ENCODE data around the gene CABCOCO1.

Gene CABCOCO1

GRCh38 chr10:61805091-61805490, 142.4 kb downstream of the CABCOCO1 start:
- H3K27ac ChIP-seq (ENCODE audit: low read depth, low read length): no peak overlapping the region
- H3K4me3 ChIP-seq (ENCODE audit: low read depth in 1 of 2, low read length in 2 of 2): no peak overlapping the region
- H3K36me3 ChIP-seq (ENCODE audit: insufficient read depth, low read length): no peaks in the 10 kb centered on the region
- no peaks in the 10 kb centered on the region for H3K27me3 ChIP-seq (ENCODE audit: control insufficient read depth in 1 of 2, insufficient read depth in 2 of 2, low read length in 2 of 2)
- no peak overlapping the region for H3K9ac ChIP-seq (ENCODE audit: low read length)
- no peaks in the 10 kb centered on the region for H3K4me1 ChIP-seq (ENCODE audit: insufficient read depth, low read length)
- H3K9me3 ChIP-seq (ENCODE audit: low read length): no peaks in the 10 kb centered on the region

- H3K9ac ChIP-seq (ENCODE audit: low read length): no peak overlapping the region
- no peak overlapping the region for H3K27ac ChIP-seq (ENCODE audit: low read depth, low read length)
- no peaks in the 10 kb centered on the region for H3K36me3 ChIP-seq (ENCODE audit: insufficient read depth, low read length)
- H3K4me3 ChIP-seq (ENCODE audit: low read depth in 1 of 2, low read length in 2 of 2): no peak overlapping the region
- H3K9me3 ChIP-seq (ENCODE audit: low read length): no peaks in the 10 kb centered on the region
- no peaks in the 10 kb centered on the region for H3K27me3 ChIP-seq (ENCODE audit: control insufficient read depth in 1 of 2, insufficient read depth in 2 of 2, low read length in 2 of 2)
- no peaks in the 10 kb centered on the region for H3K4me1 ChIP-seq (ENCODE audit: insufficient read depth, low read length)
Observed at GRCh38 chr10:61810263-61810662, 147.5 kb downstream of the CABCOCO1 start.

GRCh38 chr10:61812052-61812721, 149.5 kb downstream of the CABCOCO1 start:
- H3K9ac ChIP-seq (ENCODE audit: low read length): no peak overlapping the region
- H3K27me3 ChIP-seq (ENCODE audit: control insufficient read depth in 1 of 2, insufficient read depth in 2 of 2, low read length in 2 of 2): no peaks in the 10 kb centered on the region
- no peaks in the 10 kb centered on the region for H3K36me3 ChIP-seq (ENCODE audit: insufficient read depth, low read length)
- H3K4me3 ChIP-seq (ENCODE audit: low read depth in 1 of 2, low read length in 2 of 2): no peak overlapping the region
- H3K4me1 ChIP-seq (ENCODE audit: insufficient read depth, low read length): no peaks in the 10 kb centered on the region
- no peaks in the 10 kb centered on the region for H3K9me3 ChIP-seq (ENCODE audit: low read length)
- H3K27ac ChIP-seq (ENCODE audit: low read depth, low read length): no peak overlapping the region

- Histone ChIP-seq H3K27me3 (ENCODE audit: control insufficient read depth in 1 of 2, insufficient read depth in 2 of 2, low read length in 2 of 2) (no peaks in the 10 kb centered on the region), H3K4me1 (ENCODE audit: insufficient read depth, low read length) (no peaks in the 10 kb centered on the region), H3K36me3 (ENCODE audit: insufficient read depth, low read length) (no peaks in the 10 kb centered on the region), H3K9me3 (ENCODE audit: low read length) (no peaks in the 10 kb centered on the region), H3K27ac (ENCODE audit: low read depth, low read length) (no peak overlapping the region), H3K9ac (ENCODE audit: low read length) (no peak overlapping the region), H3K4me3 (ENCODE audit: low read depth in 1 of 2, low read length in 2 of 2) (no peak overlapping the region)
Observed at GRCh38 chr10:61812920-61813319, 150.2 kb downstream of the CABCOCO1 start.

- Histone ChIP-seq H3K27ac (ENCODE audit: low read depth, low read length) (no peak overlapping the region), H3K9ac (ENCODE audit: low read length) (no peak overlapping the region), H3K9me3 (ENCODE audit: low read length) (no peaks in the 10 kb centered on the region), H3K4me3 (ENCODE audit: low read depth in 1 of 2, low read length in 2 of 2) (no peak overlapping the region), H3K36me3 (ENCODE audit: insufficient read depth, low read length) (no peaks in the 10 kb centered on the region), H3K27me3 (ENCODE audit: control insufficient read depth in 1 of 2, insufficient read depth in 2 of 2, low read length in 2 of 2) (no peaks in the 10 kb centered on the region), H3K4me1 (ENCODE audit: insufficient read depth, low read length) (no peaks in the 10 kb centered on the region)
Observed at GRCh38 chr10:61814160-61814559, 151.4 kb downstream of the CABCOCO1 start.

- Histone ChIP-seq H3K36me3 (ENCODE audit: insufficient read depth, low read length) (no peaks in the 10 kb centered on the region), H3K27ac (ENCODE audit: low read depth, low read length) (no peak overlapping the region), H3K27me3 (ENCODE audit: control insufficient read depth in 1 of 2, insufficient read depth in 2 of 2, low read length in 2 of 2) (no peaks in the 10 kb centered on the region), H3K9ac (ENCODE audit: low read length) (no peak overlapping the region), H3K4me1 (ENCODE audit: insufficient read depth, low read length) (no peaks in the 10 kb centered on the region), H3K9me3 (ENCODE audit: low read length) (no peaks in the 10 kb centered on the region), H3K4me3 (ENCODE audit: low read depth in 1 of 2, low read length in 2 of 2) (no peak overlapping the region)
Observed at GRCh38 chr10:61815496-61815895, 152.8 kb downstream of the CABCOCO1 start.
